Measurements from ENCODE around the gene DOCK10.
"Not testable (repeated sequence)": the region's sequence is repeated elsewhere in the genome, so short reads cannot be mapped to it uniquely, and the experiment has no call there.

DOCK10 gene

DNA sequence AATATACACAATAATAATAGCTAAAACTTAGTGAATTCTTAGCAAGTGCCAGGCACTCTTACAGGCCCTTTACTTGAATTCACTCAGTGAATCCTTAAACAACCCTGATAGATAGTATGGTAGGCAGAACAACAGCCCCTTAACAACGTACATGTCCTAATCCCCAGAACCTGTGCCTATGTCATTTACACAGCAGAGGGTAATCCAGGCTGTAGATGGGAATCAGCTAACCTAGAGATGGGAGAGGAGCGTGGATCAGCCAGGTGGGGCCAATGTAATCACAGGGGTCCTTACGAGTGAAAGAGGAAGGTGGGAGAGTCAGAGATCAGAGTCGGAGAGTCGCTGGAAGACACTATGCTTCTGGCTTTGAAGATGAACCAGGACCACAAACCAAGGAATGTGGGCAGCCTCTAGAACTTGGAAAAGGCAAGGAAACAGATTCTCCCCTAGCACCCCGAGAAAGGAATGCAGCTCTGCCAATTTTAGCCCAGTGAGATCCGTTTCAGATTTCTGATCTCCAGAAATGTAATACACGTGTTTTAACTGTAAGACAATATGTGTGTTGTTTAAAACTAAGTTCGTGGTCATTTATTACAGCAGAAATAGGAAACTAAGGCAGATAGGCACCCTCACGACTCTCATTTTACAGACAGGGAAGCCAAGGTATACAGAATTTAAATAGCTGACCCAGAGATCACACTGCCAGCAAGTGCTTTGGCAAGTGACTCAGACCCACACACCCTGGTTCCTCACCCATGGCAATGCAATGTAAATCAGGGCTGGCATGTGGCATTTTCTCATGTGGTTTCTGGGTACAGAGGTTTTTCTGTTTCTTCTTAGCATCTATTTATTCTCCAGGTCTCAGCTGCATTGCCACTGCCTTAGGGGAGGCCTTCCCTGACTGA lies 68.9 kb downstream of the DOCK10 start:
- no peak for DNase-seq

DNA sequence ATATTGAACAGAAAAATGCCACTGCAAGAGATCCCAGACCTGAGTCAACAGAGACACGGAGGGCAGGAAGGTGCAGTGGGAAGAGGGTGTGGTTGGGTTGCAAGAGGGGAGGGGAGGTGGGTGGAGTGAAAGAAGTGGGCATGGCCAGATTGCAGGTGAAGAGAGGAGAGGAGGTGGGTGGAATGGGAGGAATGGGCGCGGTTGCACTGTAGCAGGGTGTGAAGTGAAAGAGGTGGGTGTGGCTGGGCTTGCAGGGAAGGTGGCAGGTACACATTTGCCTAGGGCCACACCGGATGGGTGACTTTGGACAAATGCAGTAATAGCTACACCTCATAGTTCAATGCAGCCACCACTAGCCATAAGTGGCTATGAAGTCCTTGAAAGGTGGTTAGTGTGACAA lies 71.1 kb downstream of the DOCK10 start:
- no peak for DNase-seq

DNA sequence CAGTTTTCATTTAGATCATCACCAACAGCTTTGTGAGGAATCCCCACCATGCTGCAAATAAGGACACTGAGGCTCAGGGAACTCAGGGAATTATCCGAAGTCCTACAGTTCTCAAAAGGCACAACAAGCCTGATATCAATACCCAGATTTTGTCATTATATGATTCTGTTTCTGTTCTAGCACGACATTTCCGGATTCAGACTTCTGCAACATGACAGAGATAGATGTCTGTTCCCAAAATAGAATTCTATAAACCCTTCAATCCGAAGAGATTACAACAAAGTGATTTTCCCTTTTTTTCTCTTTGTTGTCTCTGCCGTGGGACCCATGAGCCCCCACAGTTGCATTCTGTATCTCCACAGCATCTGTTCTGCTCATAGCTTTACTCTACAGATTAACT lies 72.0 kb downstream of the DOCK10 start:
- no peak for DNase-seq

DNA sequence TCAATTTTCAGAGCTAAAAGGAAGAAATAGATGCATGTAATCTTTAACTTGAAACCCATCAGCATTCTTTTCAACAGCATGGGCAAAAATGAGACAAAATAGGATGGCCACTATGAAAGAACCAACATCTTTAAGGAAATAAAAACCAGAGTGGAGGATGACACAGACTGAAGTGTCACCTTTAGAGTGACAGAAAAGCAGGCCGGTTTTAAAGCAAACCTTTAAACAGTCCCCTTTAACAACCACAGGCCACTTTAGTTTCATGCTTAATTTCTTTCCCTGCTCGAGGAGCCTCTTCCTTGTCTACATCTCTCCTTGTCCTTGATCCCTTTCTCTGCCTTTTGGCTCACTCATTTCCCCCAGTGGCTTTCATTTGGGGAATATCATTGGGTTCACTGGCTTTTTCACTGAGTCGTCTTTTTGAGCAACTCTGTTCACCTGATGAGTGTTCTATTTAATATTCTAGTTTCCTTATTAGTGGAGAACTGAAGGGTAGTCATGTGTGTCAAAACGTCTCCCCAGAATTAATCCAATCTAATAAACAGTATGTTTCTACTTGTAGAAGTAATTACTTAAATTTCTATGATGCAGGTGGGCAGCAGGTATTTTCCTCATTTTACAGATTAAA lies 72.5 kb downstream of the DOCK10 start:
- no peak for DNase-seq

DNA sequence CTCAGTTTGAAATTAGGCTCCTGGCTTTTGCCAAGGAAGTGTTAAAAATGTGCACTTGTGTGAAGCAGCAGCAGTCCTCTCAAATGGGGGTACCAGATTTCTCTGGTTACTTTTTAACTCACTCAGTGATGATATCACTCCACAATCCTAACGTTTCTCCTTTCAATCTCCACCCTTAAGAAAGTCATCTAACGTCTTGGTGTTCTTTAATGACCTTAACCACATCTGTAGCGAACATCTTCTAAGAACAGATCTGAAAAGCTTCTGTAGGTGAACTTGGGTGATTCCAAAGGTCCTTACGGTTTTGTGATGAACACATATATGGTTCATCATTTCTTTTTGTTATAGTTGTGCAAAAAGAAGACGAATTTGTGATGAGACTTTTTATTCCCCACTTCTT lies 73.2 kb downstream of the DOCK10 start:
- DNase-seq = no peak

DNA sequence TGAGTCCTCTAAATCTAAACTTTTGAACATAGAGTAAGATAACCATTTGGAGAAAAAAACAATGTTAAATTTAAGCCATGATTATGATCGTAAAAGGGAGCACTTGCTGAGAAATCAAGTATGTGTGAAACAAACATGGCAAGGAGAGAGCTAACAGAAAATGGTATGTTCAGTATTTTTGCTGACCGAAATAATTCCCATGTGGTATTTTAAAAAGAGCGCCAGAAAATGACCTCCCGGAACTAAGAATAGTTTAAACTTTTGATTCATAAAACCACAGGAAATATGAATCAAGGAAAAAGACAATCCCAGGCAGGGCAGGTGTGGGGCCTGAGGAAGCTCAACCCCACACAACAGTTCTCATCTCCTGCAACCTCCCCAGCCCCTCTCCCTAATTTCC lies 74.2 kb downstream of the DOCK10 start:
- DNase-seq = no peak

DNA sequence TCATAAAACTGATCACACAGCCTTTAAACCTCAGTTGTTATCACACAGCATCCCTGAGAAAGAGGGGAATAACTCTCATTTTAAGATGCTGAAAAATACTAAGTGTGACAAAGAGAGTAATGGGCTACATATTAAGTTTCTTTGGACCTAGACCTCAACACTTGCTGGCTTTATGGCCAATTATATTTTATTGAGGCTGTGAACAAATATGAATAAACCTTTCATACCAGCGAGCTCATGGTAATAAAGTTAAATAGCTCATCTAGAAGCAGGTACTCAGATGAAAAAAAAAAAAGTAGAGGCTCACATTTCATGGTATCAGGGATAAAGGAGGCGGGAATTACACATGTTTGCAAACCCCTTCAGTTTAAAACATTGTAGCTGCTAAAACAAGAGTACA lies 75.7 kb downstream of the DOCK10 start:
- DNase-seq = no peak

DNA sequence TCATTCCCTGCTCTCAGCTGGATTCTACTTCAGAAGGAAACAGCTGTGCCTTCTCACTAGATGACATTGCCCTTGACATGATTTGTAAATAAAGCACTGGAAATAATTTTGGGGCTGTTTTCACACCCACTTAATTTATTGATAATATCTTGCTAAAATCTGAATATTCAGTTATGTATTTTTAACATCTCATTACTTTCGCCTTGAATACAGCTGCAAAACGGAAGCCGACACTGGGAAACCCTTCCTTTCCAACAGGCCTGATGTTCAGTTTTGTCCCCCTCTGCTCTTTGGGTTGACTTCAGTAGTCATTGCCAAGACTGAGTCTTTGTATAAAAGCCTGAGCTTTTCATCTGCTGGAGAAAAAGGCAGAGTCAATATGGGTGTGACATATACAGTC lies 82.7 kb downstream of the DOCK10 start:
- no peak for DNase-seq

DNA sequence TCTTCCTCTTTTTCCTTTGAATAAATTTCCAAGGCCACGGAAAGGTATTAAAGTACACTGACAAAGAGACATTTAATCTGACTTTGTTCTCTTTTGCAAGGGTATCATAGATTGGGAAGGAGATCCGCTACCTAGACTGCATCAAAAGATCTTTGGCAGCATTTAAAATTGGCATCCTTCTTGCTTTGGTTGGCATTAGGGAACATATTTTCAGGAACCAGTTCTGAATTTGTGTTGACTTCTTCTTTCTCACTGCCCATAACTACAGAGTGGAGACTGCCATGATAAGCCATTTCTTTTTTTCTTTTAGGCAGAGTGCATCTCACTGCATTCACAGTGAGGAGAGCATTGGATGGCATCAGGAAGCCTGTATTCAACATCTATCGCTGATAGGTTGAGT lies 83.4 kb downstream of the DOCK10 start:
- DNase-seq = no peak

DNA sequence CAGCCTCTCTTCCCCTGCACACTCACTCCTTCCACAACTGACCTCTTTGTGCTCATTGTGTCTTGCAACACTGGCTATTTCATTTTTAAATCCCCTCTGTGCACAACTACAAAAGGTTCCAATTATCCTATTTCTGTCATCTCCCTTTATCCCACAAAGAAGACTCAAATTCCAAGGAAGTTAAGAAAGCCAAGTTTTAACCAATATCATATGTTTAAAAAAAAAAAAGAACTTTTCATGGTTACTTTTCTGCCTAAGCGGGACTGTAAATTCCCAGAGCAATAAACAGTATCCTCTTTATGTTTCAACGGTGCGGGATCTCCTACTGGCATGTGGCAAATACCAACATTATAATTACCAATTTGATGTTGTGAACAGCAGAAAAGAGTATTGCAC lies 83.8 kb downstream of the DOCK10 start:
- DNase-seq = no peak

DNA sequence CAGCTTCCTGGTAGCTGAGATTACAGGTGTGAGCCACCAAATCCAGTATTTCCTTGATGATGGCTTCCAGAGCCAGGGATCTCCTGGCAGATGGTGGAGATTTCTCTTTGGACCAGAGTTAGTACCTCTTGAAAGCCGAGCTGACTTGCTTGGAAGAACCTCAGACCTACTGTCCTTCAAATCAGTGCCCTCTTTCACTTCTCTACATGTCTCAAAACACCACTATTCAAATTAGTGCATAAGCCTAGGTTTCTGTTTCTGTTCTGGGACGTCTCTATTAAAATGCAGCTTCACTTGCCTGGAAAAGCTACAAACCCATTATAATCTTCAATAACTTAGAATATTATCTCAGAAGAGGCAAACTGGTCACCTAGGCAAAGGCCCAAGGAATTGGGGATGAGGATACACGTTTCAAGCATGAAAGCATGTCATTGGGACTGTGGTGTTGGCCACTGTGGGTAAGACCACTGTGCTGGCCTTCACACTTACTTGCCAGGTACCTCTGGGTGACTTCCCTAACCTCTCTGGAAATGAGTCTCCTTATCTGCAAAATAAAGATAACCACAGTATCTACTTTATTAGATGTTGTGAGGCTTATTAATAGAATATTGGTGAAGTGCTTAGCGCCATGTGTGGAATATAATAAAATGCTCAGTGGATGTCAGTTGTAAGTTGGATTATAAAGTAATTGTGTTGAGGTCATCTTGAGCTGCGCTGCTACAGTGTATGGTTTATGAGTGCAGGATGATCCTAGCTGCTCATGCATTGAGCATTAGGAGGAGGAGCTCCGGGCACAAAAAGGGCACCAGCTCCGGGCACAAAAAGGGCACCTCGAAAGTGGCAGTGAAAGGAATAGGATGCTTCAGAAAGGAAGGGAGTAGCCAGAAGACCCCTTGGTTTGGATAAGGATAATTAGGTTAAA lies 84.5 kb downstream of the DOCK10 start:
- DNase-seq = no peak

DNA sequence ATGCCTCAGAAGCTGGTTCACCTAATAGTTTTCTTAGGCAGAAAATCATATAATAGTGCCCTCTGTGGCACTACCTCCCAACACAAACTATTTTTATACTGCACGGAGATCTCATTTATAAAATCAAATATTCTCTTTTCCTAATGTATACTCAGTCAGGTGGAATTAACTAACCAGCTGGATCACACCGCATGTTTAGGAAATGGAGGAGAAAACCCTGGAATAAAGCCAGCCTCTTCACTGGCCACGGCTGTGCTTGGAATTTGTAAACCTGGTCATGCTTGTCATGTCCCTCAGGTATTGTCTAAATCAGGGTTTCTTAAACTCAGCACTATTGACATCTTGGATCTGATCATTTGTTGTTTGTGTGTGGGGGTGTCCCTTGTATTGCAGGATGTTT lies 85.6 kb downstream of the DOCK10 start:
- DNase-seq = no peak

DNA sequence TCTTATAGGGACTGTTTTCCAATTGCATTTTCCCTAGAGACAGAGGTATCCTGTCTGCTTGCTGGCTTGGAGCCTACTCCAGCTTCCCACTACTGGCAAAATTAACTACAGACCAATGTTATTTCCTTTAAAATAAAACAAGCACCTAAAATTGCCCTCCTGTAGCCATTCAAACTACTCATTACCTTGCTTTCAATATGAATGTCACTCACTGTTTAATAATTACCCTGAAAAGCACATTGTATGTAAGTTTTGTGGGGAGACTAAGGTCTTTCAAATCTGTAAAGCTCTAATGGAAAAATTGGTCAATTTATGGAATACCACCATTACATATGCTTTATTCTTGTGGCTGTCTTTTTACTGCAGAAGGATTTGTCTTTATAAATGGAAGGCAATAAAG lies 87.3 kb downstream of the DOCK10 start:
- no peak for DNase-seq

DNA sequence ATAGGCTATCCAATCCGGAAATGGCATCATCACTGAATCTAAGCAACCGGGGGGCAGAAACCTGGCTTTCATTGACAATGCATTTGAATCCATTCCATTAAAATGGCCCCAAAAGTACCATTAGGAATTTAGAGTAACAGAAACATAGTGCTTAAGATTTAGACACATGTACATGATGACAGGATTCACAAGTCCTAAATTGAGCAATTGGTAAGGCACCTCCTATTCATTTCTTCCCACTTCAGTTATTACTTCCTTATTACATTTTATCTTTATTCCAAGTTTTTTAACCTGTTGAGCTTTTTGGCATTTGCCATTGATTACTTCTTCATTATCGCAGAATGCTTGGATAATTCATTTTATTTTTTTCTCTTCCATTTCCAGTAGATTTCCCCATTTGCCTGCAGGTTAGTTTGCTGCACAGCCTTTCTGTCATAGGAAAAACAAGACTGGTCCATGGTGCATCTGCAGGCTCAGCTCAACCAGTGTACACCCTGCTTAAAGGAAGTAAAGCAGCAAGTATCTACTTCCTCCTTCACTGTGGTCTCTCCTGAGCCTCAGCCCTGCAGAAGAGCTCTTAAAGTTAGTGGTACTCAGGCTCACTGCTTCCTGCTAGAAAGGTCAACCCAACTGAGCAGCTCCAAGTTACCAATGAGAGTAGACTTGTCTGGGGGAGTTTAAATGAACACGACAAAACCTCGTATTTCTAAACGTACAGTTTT lies 89.2 kb downstream of the DOCK10 start:
- DNase-seq = no peak

DNA sequence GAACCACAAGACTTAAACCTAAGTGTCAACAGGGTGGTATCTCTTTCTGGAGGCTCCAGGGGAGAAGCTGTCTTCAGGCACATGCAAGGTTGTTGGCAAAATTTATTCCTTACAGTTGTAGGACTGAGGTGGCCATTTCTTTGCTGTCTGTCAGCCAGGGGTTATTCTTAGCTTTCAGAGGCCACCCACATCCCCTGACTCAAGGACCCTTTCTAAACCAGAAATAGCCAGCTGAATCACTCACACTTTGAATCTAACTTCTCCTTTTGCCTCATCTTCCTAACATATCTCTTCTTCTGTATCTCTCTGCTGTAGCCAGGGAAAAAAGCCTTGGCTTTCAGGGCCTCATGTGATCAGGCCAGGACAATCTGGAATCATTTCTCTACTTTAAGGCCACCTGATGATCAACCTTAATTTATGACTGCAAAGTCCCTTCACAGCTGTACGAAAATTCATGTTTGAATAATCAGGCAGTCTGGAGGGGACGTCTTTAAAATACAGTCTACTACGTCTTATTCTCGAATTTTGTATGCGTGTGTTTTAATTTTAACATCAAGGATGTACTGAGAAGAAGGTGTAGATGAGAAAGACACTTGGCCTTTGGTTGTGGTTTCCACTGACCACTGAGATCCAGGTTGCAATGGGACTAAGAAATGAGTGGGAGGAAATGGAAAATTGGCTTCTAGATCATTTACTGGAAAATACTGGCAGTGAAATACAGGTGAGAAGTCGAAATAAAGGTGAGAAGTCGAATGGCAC lies 90.4 kb downstream of the DOCK10 start:
- no peak for DNase-seq

DNA sequence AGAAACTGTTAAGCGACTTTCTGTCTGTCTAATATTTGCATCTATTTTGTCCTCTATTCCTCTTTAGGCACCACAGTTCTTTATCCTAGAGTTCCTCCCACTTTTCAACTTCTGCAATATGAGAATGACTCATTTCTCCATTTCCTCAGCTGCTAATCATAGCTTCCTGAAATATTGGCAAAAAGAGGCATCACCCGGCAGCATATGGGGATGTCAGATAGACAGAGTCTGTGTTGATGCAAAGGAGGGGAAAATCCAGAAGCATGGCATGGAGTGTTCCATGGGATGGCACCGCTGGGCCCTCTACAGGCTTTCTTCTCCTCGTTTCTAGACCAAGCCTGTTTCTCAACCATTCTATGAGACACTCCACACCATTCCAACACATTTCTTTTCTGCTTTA lies 93.4 kb downstream of the DOCK10 start:
- no peak for DNase-seq

DNA sequence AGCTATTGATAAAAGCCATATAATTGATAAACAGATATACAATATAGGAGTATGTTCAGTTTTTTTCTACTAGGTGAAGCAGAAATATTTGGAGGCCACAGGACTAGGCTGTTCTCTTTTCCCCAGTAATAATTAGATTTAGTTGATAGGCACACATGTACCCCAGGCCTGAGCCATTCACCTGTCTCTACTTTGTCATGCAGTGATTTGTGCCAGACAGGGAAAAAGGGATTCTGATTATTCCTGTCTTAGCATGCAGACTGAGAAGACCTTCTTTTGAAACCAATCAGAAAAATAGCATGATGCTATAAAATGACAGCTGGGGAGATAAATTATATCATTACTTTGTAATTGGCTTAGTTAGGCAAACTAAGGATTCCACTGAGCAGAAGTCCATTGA lies 94.3 kb downstream of the DOCK10 start:
- DNase-seq = no peak

DNA sequence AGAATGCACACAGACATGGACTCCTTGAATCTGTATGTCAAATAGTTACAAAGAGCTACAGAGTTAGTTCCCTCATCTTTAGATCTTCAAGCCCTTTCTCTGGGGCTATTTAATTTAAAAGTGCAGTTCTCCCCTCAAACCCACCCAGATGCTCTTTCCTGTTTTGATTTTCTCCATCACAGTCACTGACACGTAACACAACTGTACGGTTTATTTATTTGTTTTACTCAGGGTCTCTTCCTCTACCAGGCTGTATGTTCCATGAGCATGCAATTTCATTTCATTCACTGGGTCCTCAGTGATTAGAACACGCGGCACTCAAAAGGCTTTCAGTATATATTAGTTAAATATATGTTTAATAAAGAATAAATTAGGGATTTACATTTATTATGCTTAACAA lies 94.7 kb downstream of the DOCK10 start:
- DNase-seq = no peak

DNA sequence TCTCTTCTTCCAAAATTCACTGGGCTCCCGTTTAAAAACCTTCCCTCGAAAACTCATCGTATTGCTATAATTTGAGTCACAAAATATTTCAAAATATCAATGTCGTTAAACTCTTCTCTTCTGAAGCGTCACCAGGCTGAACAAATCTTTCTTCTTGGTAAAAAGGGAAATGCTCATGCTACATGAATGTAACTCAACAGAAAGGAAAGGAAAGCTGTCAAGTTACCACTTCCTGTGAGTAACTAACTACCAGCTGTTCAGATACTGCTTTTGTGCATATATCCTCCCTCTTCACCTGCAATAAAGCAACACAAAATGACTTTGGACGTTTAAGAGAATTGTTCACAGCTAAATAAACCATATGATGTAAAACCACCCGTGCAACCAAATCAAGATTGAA lies 95.4 kb downstream of the DOCK10 start:
- no peak for DNase-seq

DNA sequence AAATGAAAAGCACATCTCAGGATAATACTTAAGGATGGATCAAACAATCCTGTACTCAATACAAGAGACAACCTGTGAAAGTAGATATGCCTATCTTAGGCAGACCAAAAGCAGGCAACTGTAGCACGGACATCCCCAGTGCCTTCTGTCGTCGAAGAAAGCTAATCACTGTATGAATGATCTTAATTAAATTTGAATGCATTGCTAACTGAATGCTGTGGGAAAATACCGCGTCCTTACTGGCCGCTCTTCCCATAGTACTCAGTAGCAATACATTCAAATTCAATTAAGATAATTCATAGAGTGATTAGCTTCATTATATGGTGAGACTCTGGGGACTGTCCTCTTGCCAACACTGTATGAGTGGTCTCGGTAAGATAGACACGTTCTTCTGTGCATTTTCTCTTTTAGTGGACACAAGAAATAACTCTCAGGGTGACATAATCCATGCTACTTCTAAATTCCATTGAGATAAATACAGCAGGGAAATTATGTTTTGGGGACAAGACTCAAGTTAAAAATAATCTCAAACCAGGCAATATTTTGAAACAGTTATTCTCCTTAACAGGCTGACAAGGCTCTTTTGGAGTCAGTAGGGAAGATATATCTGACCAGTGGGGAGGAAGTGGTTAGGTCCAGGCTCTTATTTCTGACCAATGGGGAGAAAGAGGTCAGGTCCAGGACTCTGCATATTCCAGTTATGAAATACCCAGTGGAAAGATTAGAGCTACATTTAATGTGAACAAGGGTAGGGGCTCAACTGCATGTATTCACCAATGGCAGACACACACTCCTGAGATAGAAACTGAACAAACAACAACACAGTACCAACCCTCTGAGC lies 97.3 kb downstream of the DOCK10 start:
- no peak for DNase-seq

DNA sequence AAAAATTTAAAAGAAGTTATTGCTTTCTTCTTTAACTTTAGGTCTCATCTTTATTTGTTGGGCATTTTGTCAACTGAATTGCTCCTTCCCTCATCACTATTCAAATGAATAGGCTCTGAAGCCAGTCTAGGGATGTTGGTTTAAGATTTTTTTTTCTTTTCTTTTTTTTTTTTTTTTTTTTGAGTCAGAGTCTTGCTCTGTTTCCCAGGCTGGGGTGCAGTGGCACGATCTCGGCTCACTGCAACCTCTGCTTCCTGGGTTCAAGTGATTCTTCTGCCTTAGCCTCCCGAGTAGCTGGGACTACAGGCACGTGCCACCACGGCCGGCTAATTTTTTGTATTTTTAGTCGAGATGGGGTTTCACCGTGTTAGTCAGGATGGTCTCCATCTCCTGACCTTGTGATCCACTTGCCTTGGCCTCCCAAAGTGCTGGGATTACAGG lies 98.6 kb downstream of the DOCK10 start:
- not testable (repeated sequence) for DNase-seq

All from NCI-H524 treated with DMSO at 0.1 percent for 48 hours (cell line).